Parathyroid adenoma (tissue), 2 donors: Measurements from ENCODE around the gene ARHGEF4.

ENCODE experiments used
- H2AFZ ChIP-seq: fragments of 300-600 bp; sonication (generic); one replicate; pipeline ENCODE4 v1.7.0; 2017; ENCODE audit warnings: antibody characterized with exemption, mild to moderate bottlenecking
- H3K27ac ChIP-seq: fragments of 300-600 bp; sonication (generic); one replicate; pipeline ENCODE4 v1.7.0; 2017
- H3K27me3 ChIP-seq: fragments of 300-600 bp; sonication (generic); one replicate; pipeline ENCODE4 v1.7.0; 2017; ENCODE audit warnings: low read length; ENCODE audit not compliant: control insufficient read depth, insufficient read depth
- H3K36me3 ChIP-seq: fragments of 300-600 bp; sonication (generic); one replicate; pipeline ENCODE4 v1.7.0; 2017; ENCODE audit warnings: low read length; ENCODE audit not compliant: control insufficient read depth, insufficient read depth
- H3K4me1 ChIP-seq: fragments of 300-600 bp; sonication (generic); one replicate; pipeline ENCODE4 v1.7.0; 2017; ENCODE audit warnings: control low read depth
- H3K4me2 ChIP-seq: fragments of 300-600 bp; sonication (generic); one replicate; pipeline ENCODE4 v1.7.0; 2017; ENCODE audit warnings: low read length
- H3K4me3 ChIP-seq: fragments of 300-600 bp; sonication (generic); one replicate; pipeline ENCODE4 v1.7.0; 2017; ENCODE audit warnings: low read depth, low read length
- H3K79me2 ChIP-seq: fragments of 300-600 bp; sonication (generic); one replicate; pipeline ENCODE4 v1.7.0; 2017; ENCODE audit warnings: control low read depth
- H3K9ac ChIP-seq: fragments of 300-600 bp; sonication (generic); one replicate; pipeline ENCODE4 v1.7.0; 2017; ENCODE audit warnings: mild to moderate bottlenecking
- H3K9me3 ChIP-seq: fragments of 300-600 bp; sonication (generic); one replicate; pipeline ENCODE4 v1.7.0; 2017; ENCODE audit warnings: low read length; ENCODE audit not compliant: control insufficient read depth
- TF ChIP-seq, protein P1 (sequence below): fragments of 300-600 bp; sonication (generic); IDR thresholded peaks from one replicate; pipeline ENCODE4 v1.7.0; 2017; ENCODE audit warnings: antibody characterized with exemption, mild to moderate bottlenecking
- donor health status: primary hyperparathyroidism.

The ARHGEF4 gene

DNA sequence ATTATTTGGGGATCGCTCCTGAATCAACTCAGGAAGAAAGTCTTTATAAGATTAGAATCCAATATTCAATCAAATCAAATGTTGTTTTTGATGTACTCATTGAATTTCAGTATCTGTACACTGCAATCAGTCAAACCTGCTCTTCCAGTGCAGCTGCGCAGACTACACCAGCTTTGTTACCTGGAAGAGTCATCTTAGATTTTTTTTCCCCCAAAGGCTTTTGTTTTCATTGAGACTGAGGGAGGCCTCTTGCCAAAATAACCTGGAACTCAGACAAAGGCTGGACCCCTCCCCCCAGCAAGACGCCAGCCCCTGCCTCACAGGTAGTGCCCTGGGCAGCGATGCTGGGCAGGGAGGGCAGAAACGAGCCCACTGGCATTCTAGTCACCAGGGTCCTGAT is 74.8 kb downstream of the ARHGEF4 start:
- Histone ChIP-seq H3K36me3 (no peaks in the 10 kb centered on the region), H3K27ac (no peak overlapping the region), H2AFZ (no peak overlapping the region), H3K79me2 (no peaks in the 10 kb centered on the region), H3K9me3 (no peaks in the 10 kb centered on the region), H3K4me2 (no peak overlapping the region), H3K4me3 (no peak overlapping the region), H3K4me1 (no peaks in the 10 kb centered on the region), H3K27me3 (no peaks in the 10 kb centered on the region), H3K9ac (no peak overlapping the region)
- TF ChIP-seq, protein P1, sequence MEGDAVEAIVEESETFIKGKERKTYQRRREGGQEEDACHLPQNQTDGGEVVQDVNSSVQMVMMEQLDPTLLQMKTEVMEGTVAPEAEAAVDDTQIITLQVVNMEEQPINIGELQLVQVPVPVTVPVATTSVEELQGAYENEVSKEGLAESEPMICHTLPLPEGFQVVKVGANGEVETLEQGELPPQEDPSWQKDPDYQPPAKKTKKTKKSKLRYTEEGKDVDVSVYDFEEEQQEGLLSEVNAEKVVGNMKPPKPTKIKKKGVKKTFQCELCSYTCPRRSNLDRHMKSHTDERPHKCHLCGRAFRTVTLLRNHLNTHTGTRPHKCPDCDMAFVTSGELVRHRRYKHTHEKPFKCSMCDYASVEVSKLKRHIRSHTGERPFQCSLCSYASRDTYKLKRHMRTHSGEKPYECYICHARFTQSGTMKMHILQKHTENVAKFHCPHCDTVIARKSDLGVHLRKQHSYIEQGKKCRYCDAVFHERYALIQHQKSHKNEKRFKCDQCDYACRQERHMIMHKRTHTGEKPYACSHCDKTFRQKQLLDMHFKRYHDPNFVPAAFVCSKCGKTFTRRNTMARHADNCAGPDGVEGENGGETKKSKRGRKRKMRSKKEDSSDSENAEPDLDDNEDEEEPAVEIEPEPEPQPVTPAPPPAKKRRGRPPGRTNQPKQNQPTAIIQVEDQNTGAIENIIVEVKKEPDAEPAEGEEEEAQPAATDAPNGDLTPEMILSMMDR: no peak

DNA sequence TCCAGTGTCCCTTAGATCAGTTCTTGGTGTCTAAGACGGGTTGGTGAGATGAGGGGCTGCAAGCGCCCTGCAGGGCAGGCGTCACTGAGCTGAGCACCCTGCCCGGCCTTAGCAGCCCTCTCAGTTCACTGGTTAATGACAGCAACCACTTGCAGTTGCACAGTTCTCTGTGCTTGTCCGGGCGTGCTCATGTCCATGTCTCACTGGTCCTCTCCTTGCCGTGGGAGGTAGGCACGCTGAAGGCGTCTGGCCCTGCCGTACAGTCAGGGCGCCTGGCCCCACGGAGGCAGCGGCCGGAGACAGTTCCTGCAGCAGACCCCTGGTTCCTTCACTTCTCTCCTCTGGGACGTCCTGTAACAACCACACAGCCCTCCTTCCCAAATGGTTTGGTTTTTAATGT is 75.3 kb downstream of the ARHGEF4 start:
- Histone ChIP-seq H3K4me1 (no peaks in the 10 kb centered on the region), H3K9ac (no peak overlapping the region), H3K9me3 (no peaks in the 10 kb centered on the region), H3K27me3 (no peaks in the 10 kb centered on the region), H3K36me3 (no peaks in the 10 kb centered on the region), H3K79me2 (no peaks in the 10 kb centered on the region), H3K4me2 (no peak overlapping the region), H2AFZ (no peak overlapping the region), H3K27ac (no peak overlapping the region), H3K4me3 (no peak overlapping the region)
- TF ChIP-seq, protein P1: no peak

DNA sequence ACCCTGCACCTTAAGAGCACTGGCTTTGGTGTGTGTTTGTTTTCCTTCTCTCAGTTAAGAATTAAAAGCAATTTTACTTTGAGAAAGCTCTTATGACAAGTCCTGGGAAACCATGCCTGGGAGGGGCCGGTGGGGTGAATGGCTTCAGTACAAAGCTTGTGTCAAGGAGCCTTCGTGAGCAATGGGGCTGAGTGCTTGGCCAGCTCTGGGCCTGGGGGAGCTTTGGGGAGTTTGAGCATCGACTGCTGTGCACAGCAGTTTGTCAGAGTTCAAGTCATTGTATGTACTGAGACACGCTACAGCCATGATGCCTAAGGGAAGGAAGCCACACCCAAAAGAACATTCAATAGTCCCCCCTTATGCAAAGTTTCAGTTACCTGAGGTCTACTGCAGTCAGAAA is 75.8 kb downstream of the ARHGEF4 start:
- no peaks in the 10 kb centered on the region for H3K27me3 ChIP-seq
- no peaks in the 10 kb centered on the region for H3K36me3 ChIP-seq
- no peak overlapping the region for H3K4me3 ChIP-seq
- no peak overlapping the region for H3K9ac ChIP-seq
- H3K4me2 ChIP-seq: no peak overlapping the region
- H3K4me1 ChIP-seq: no peaks in the 10 kb centered on the region
- no peak overlapping the region for H2AFZ ChIP-seq
- no peaks in the 10 kb centered on the region for H3K9me3 ChIP-seq
- H3K27ac ChIP-seq: no peak overlapping the region
- TF ChIP-seq, protein P1: no peak
- H3K79me2 ChIP-seq: no peaks in the 10 kb centered on the region

DNA sequence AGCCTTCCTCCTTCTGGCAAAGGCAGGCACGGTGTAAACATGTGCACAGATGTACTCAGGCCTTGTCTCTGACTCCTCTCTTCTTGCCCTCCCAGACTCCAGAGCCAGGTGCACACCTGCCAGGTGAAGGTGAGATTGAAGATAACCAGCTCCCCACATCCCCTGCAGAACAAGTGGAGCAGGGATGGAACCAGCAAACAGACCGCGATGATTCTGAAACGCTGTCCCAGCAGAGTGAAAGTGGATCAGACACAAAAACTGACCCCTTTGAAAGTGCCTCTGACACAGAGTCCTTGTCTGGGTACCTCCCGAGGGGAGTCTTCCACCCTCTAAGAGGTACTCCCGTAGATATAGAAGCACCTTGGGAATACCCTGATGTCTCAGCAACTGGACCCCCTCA is 77.2 kb downstream of the ARHGEF4 start:
- Histone ChIP-seq H3K27ac (no peak overlapping the region), H3K9me3 (no peaks in the 10 kb centered on the region), H3K4me3 (no peak overlapping the region), H3K36me3 (no peaks in the 10 kb centered on the region), H2AFZ (no peak overlapping the region), H3K27me3 (no peaks in the 10 kb centered on the region), H3K4me2 (no peak overlapping the region), H3K4me1 (no peaks in the 10 kb centered on the region), H3K79me2 (no peaks in the 10 kb centered on the region), H3K9ac (no peak overlapping the region)
- TF ChIP-seq, protein P1: no peak

DNA sequence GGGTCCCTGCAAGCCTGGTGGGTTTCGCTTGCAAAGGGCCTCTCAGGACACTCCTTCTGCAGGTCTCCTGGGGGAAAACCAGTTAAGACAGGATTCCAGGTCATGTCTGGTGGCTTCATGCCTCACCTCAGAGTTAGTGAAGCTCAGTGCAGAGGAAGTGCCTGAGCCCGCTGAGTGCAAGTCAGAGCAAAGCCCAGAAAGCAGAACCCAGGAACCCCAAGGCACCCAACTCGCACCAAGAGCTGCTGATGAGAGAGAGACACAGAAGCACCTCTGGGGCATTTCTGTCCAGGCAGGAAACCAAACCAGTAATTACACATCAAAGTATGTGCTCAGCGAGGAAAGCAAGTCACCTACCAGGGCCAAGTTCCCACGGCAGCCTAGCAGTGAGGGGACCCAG is 78.4 kb downstream of the ARHGEF4 start:
- no peak overlapping the region for H2AFZ ChIP-seq
- no peak overlapping the region for H3K27ac ChIP-seq
- H3K79me2 ChIP-seq: no peaks in the 10 kb centered on the region
- TF ChIP-seq, protein P1: no peak
- no peak overlapping the region for H3K4me3 ChIP-seq
- H3K4me2 ChIP-seq: no peak overlapping the region
- H3K9ac ChIP-seq: no peak overlapping the region
- no peaks in the 10 kb centered on the region for H3K4me1 ChIP-seq
- H3K27me3 ChIP-seq: no peaks in the 10 kb centered on the region
- no peaks in the 10 kb centered on the region for H3K36me3 ChIP-seq
- H3K9me3 ChIP-seq: no peaks in the 10 kb centered on the region
